Activated naive CD8-positive, alpha-beta T cell (primary cell): ENCODE measurements around the gene C3orf22.

ENCODE experiments used
- H3K27ac Mint-ChIP-seq: one replicate; pipeline ENCODE4 v1.8.0; 2021; ENCODE audit warnings: mixed read lengths
- H3K27me3 Mint-ChIP-seq: one replicate; pipeline ENCODE4 v1.8.0; 2021; ENCODE audit warnings: mixed read lengths
- H3K36me3 Mint-ChIP-seq: one replicate; pipeline ENCODE4 v1.8.0; 2021; ENCODE audit warnings: mixed read lengths
- H3K4me1 Mint-ChIP-seq: one replicate; pipeline ENCODE4 v1.8.0; 2021; ENCODE audit warnings: low read depth, mixed read lengths
- H3K4me3 Mint-ChIP-seq: one replicate; pipeline ENCODE4 v1.8.0; 2021; ENCODE audit warnings: mild to moderate bottlenecking, mixed read lengths
- H3K9me3 Mint-ChIP-seq: one replicate; pipeline ENCODE4 v1.8.0; 2021; ENCODE audit warnings: low read depth, mixed read lengths

Gene C3orf22

GRCh38 chr3:126507886-126508285 is 50.8 kb downstream of the C3orf22 start:
- Mint-ChIP-seq H3K27ac (no peak overlapping the region), H3K36me3 (no peaks in the 10 kb centered on the region), H3K27me3 (no peaks in the 10 kb centered on the region), H3K4me3 (no peak overlapping the region), H3K9me3 (no peaks in the 10 kb centered on the region), H3K4me1 (no peaks in the 10 kb centered on the region)

- Mint-ChIP-seq H3K36me3 (no peaks in the 10 kb centered on the region), H3K9me3 (no peaks in the 10 kb centered on the region), H3K4me3 (no peak overlapping the region), H3K27ac (no peak overlapping the region), H3K27me3 (no peaks in the 10 kb centered on the region), H3K4me1 (peaks cover 2% of the 10 kb centered on the region)
These were observed 55.0 kb downstream of the C3orf22 start for GRCh38 chr3:126503701-126504100.

DNA sequence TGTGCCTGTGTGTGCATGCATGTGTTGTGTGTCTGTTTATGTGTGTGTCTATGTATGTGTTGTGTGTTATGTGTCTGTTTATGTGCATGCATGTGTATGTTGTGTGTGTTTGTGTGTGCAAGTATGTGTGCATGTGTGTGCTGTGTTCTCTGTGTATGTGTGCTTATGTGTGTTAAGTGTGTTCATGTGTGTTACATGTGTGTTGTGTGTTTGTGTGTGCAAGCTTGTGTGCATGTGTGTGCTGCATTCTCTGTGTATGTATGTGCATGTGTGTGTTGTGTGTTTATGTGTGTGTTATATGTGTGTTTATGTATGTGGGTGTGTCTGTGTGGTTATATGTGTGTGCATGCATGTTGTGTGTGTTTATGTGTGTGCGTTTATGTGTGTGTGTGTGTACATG is 56.1 kb downstream of the C3orf22 start:
- Mint-ChIP-seq H3K4me1 (peaks cover 4% of the 10 kb centered on the region), H3K4me3 (no peak overlapping the region), H3K9me3 (no peaks in the 10 kb centered on the region), H3K27ac (no peak overlapping the region), H3K27me3 (no peaks in the 10 kb centered on the region), H3K36me3 (no peaks in the 10 kb centered on the region)

GRCh38 chr3:126501736-126502135 is 57.0 kb downstream of the C3orf22 start:
- Mint-ChIP-seq H3K9me3 (no peaks in the 10 kb centered on the region), H3K4me3 (no peak overlapping the region), H3K27ac (no peak overlapping the region), H3K36me3 (no peaks in the 10 kb centered on the region), H3K4me1 (peaks cover 9% of the 10 kb centered on the region), H3K27me3 (no peaks in the 10 kb centered on the region)

DNA sequence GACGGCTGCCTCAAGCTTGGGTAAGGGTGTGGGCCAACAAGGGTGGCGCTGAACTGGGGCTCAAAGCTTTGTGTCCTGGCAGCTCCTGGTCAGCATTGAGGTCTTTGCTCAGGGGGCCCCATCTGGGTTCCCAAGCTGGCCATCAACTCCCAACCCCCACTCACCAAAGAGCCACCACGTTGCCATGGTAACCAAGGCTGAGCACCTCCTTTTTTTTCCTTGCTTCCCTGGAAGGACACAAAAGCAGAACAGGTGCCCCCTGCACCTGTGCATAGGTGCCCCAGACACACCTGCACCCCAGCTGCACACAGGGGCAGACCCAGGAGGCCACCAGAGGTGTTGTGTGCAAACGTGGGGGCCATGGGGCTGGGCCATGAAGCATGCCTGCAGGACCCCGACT is 57.7 kb downstream of the C3orf22 start:
- no peaks in the 10 kb centered on the region for H3K27me3 Mint-ChIP-seq
- H3K27ac Mint-ChIP-seq, result no peak overlapping the region
- H3K4me1 Mint-ChIP-seq, result peaks cover 9% of the 10 kb centered on the region
- no peaks in the 10 kb centered on the region for H3K36me3 Mint-ChIP-seq
- no peaks in the 10 kb centered on the region for H3K9me3 Mint-ChIP-seq
- H3K4me3 Mint-ChIP-seq, result no peak overlapping the region

- no peaks in the 10 kb centered on the region for H3K27me3 Mint-ChIP-seq
- H3K9me3 Mint-ChIP-seq, result no peaks in the 10 kb centered on the region
- H3K36me3 Mint-ChIP-seq, result no peaks in the 10 kb centered on the region
- H3K27ac Mint-ChIP-seq, result no peak overlapping the region
- H3K4me3 Mint-ChIP-seq, result no peak overlapping the region
- peaks cover 9% of the 10 kb centered on the region for H3K4me1 Mint-ChIP-seq
These were observed 58.7 kb downstream of the C3orf22 start for GRCh38 chr3:126500016-126500415.
